Fibroblast of the conjunctiva (primary cell): ENCODE measurements around the gene ELMO1.
"Not testable (repeated sequence)": the region's sequence is repeated elsewhere in the genome, so short reads cannot be mapped to it uniquely, and the experiment has no call there.

Source experiments
- DNase-seq: peaks from one replicate; pipeline ENCODE4 v3.0.0-alpha.2; 2010; ENCODE audit warnings: low read depth

The ELMO1 gene

DNA sequence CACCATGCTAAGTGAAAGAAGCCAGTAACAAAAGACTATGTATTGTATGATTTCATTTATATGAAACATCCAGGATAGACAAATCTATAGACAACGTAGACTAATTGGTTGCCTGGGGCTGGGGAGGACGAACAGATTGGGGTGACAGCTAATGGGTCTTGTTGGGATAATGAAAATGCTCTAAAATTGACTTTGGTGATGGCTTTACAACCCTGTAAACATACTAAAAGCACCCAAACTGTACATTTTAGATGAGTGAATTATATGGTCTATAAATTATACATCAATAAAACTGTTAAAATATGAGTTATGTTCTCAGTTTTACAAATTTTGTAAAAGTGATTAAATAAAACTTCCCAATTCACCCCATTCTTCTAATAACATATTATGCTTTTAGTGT, 261.5 kb downstream of the ELMO1 start:
- DNase-seq: no peak

DNA sequence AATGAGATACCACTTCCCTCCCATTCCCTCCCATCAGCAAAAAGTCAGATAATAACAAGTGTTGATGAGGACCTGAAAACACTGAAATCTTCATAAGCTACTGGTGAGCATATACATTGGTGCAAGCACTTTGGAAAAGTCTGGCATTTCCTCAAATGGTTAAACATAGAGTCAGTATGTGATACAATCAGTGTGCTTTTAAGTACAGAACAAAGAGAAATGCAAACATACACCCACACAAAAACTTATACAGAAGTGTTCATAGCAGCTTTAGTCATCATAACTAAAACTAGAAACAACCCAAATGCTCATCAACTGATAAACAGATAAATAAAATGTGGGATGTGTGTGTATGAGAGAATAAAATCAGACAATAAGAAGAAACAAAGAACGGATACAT, 261.9 kb downstream of the ELMO1 start:
- DNase-seq: no peak

GRCh38 chr7:37181550-37181932, 267.1 kb downstream of the ELMO1 start:
- DNase-seq: no peak

DNA sequence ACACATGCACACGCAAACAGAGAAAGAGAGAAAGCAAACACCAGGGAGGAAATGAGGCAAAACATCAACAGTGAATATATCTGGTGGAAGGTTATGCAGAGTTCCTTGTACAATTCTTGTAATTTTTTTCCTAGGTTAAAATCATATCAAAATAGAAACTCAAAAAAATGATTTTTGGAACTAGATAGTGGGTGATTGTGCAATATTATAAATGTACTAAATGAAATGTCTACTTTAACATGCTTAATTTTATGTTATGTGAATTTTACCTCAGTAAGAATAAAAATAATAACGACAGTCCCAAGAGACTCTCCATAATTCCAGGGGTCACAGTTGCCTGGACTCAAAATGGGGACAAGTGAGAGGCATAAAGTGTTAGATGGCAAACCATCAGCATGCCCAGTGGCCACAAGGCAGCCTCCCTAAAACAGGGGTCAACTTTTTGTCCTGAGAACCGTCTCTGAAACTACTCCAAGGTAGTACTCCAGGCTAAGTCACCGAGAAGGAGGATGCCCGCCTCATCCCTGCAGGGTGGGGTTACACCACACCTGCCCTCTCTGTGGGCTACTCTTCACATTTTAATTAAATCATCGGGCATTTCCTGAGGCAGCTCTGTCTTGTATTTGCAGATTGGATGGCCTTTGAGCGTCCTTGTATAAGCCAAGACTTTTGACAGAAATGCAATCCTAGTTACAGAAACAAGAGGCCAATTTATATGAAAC, 267.7 kb downstream of the ELMO1 start:
- DNase-seq: no peak

DNA sequence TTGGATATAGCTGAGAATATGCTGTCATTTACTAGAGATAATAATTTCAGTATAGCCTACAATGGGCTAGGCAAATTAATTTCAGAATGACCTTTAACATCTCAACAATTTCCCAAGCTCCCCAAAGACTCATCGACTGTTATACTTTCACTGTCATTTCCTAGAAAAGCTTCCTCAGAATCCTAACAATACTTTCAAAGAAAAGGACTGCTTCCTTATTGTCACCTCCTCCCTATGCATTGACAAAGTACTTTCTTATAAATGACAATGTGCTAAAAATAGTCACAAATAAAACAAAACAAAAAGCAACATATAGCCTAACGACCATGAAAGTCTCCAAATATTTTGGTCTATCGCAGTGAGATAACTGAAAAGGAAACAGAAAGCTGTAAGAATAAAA, 272.6 kb downstream of the ELMO1 start:
- no peak for DNase-seq

DNA sequence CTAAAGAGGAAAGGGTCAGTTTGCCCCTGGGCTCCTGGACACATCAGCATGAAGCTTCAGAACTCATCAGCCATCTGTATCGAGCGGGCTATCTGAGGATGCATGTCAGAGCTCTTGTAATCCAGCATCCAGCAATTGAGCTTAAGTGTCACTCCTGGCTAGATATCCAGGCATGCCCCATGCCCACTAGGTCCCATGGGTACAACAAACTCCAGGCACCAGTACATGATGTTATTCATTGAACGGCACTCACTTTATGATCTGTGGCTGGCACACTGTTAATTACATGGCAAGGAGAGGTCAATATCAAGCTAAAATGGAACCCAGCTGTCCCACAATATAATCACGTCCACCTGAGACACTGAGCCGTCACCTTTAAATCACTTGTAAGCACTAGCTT, 274.2 kb downstream of the ELMO1 start:
- no peak for DNase-seq

DNA sequence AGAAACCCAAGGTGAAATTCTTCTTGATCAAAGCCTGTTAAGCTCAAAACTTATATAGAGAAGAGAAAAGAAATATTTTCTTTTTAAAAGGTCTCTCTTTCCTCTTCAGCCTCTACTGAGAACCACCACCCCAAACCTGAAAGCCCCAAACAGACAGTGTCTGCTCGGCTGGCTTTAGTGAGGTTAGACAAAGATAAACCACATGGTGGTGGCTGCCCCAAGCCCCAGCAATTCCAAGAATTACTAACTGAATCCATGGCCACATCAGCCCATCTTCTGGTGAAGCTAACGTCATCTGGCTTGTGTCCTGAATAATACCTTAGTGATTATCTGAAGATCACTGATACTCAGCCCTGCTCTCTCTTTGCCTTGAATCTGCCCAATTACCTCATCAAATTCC, 275.0 kb downstream of the ELMO1 start:
- DNase-seq: no peak

DNA sequence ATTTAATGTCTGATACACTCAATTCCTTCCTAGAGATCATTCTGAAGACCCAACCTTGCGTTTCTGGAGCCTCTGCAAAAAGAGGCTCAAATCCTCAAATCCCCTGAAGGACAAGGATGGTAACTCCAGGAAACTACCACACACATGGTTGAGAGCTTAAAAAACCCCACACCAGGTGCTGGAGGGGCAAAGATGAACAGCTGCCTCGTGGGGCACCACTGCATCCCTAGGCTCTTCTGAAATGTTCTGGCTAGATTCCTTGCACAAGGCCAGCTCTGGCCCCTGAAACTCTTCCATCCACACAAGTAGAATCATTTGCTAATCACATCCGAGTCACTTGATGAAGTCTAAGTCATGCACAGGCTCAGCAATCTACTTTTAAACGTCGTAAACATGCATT, 286.6 kb downstream of the ELMO1 start:
- no peak for DNase-seq

- DNase-seq: no peak
These were observed 288.0 kb downstream of the ELMO1 start for GRCh38 chr7:37160656-37161055.

GRCh38 chr7:37153376-37153775, 295.3 kb downstream of the ELMO1 start:
- DNase-seq: no peak

DNA sequence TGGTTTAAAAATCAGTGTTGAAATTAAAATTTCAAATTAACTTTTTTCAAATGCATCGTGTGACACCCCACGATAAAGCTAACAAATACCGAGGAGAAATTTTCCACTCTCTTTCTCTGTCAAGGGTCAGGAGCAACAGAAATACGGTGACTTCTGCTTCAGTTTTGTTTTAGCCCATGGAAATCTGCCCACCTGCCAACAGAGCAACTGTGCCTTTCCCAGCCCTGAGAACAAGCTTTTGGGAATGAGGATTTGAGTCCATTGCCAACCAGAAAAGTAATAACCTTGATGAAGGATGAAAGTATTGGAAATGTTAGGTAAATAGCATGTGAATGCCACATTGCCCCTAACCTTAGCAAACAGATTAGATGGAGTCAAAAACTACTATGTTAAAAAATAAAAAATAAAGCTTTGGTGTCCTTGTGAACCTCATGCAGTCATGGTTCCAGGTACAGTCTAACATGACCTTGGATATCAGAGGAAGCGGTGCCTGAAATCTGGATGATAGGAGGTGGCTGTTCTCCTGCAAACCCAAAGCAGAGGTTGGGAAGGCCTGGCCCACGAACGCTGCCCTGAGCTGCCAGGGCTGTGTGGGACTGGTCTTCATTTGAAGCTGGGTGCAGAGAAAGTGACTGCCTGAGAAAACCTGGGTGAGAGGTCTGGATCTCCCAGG, 296.8 kb downstream of the ELMO1 start:
- no peak for DNase-seq

DNA sequence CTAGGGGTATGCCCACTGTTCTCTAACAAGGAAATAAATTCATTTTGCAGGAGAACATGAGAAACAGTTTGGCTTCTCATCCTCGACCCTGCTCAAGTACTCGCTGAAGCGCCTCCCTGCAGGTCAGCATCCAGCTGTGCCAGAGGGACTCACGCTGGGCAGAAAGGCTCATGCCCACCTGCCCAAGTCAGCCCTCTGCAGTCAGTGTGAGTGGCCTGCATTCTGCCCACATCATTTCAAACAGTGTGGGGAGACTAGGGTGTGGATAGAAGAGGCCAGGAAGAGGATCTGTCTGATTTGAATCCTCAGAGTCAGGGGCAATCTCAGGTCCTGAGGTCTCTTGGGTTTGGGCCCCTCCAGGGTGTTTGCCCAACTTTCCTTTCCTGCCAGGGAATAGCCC, 297.8 kb downstream of the ELMO1 start:
- DNase-seq: no peak

GRCh38 chr7:37150180-37150579, 298.5 kb downstream of the ELMO1 start:
- DNase-seq: no peak

- no peak for DNase-seq
These were observed 298.9 kb downstream of the ELMO1 start for GRCh38 chr7:37149773-37150124.

GRCh38 chr7:37149051-37149772, 299.5 kb downstream of the ELMO1 start:
- DNase-seq: no peak

GRCh38 chr7:37145682-37146081, 303.0 kb downstream of the ELMO1 start:
- DNase-seq: no peak

- DNase-seq: no peak
These were observed 304.2 kb downstream of the ELMO1 start for GRCh38 chr7:37144423-37144822.

DNA sequence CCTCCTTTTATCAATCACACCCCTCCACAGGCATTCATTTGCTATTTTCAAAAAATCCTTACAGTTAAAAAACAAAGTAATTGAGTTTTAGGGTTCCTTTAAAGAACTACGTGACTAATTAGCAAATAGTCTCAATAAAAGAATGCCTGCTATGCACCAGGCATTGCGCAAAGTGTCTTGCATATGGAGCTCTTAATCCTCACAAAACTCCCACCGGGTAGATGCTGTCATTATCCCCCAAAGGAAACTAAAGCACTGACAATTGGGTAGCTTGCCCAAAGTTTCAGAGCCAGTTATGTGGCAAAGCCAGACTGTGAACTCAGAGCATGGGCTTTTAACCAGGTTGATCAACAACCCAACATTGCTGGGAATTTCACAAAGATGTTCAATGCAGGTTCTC, 305.7 kb downstream of the ELMO1 start:
- DNase-seq: no peak

DNA sequence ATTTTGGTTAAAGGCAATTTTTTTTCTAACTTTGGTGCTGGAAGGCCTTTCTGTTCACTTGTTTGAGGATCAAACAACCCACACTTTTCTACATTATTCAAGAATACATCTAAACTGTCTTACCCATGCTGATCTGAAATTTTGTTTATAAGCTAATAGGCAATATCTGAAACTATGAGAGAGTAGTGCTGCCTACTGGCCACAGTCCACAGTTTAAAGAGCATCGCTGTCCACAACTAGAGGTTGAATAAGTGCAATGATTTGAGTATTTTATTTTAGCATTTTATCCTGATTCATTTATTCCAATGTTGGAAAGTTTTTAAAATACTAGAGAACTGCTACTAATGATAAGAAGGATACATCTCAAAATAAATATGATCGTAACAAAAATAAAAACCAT, 306.9 kb downstream of the ELMO1 start:
- no peak for DNase-seq

- not testable (repeated sequence) for DNase-seq
These were observed 314.8 kb downstream of the ELMO1 start for GRCh38 chr7:37133902-37134301.

DNA sequence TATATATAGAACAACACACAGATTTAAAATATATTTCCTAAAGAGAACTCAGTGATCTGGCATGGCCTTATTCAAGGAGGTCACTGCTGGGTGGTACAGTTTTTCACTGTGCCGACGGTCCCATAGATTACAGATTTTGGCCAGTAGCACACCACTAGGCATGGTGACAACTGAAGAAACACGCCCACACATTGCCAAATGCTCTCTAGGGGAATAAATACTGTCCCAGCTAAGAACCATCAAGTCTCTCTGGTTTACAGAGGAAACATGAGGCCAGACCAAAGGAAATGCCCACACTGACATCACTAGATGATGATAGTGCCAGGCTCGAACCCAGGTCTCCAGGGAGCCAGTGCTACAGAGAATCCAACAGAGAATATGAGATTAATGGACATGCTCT, 316.8 kb downstream of the ELMO1 start:
- DNase-seq: no peak

- DNase-seq: no peak
These were observed 319.6 kb downstream of the ELMO1 start for GRCh38 chr7:37129035-37129425.

GRCh38 chr7:37128327-37129034, 320.2 kb downstream of the ELMO1 start:
- DNase-seq: no peak
